NK-92 treated with Interleukin-12 subunit alpha and Interleukin-12 subunit beta, amount 100 ng/mL, for 24 hours (cell line): Measurements from ENCODE around the gene SMYD3.
"Not testable (repeated sequence)": the region's sequence is repeated elsewhere in the genome, so short reads cannot be mapped to it uniquely, and the experiment has no call there.

Experiments used
- DNase-seq: peaks from one replicate; lab custom pipeline; 2025; lab: John Stamatoyannopoulos, UW

SMYD3 gene

DNA sequence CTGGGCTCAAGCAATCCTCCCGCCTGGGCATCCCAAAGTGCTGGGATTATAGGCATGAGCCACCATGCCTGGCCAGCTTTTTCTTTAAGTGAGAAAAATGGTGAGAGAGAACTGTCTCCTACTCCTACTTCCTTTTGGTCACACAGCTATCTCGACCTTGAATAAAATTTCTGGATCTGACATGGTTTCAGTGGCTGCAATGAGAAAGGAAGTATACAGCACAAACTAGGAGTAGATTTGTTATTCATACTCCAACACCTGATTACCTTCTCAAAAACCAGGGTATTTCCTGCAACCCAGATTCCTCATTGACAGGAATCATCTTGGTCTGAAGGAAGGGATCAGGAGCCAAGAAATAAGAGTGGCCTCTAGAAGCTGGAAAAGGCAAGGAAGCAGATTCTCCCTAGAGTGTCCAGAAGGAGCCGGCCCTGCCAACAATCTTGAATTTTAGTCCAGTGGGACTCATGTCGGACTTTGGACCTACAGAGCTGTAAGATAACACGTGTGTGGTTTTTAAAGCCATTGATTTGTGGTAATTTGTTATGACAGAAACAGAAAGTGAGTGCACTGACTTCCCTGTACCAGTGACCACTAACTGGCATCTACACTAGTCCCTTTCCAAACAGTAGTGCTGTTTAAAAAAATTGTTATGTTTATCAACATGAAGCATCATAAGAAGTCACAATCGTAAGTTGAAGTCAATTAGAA, 516.6 kb downstream of the SMYD3 start:
- no peak for DNase-seq

- DNase-seq: no peak
Measured at GRCh38 chr1:245988393-245989078, 518.5 kb downstream of the SMYD3 start.

GRCh38 chr1:245987997-245988392, 519.1 kb downstream of the SMYD3 start:
- DNase-seq: no peak

GRCh38 chr1:245987577-245987976, 519.5 kb downstream of the SMYD3 start:
- no peak for DNase-seq

DNA sequence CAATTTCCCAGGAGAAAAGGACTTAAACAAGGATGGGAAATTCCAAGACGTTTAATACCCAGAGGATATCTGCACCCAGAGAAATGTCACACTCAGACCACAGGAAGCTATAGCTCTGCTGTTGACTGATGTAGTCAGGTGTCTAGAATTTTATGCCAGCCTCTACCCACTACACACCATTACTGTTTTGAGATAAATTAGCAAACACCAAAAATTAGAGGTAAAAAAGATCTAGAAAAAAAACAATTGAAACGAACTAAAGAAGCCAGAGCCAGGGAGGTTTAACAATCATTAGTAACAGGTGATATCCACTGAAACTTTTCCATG, 519.9 kb downstream of the SMYD3 start:
- DNase-seq: no peak

GRCh38 chr1:245986404-245987218, 520.5 kb downstream of the SMYD3 start:
- no peak for DNase-seq

GRCh38 chr1:245984390-245985155, 522.5 kb downstream of the SMYD3 start:
- DNase-seq: no peak

- DNase-seq: no peak
Measured at GRCh38 chr1:245983294-245983967, 523.6 kb downstream of the SMYD3 start.

- DNase-seq: no peak
Measured at GRCh38 chr1:245979589-245979988, 527.5 kb downstream of the SMYD3 start.

- DNase-seq: no peak
Measured at GRCh38 chr1:245978915-245979314, 528.2 kb downstream of the SMYD3 start.

DNA sequence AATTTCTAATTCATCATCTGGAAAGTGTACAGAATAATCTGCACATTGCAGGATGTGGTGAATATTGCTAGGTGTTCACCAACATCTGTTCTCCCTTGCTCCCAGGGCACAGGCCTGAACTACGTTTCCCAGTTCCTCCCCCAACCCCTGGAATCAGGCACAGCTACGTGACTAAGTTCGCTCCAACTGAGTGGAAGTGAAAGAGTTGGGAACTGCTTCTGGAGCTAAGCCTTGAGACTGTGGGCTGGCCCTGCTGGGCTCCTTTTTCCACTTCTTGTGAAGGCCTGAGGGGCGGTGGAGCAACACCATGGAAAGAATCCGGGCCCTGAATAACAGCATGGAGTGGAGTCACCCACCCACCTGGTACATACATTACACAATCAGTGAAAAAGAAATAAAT, 534.6 kb downstream of the SMYD3 start:
- DNase-seq: no peak

GRCh38 chr1:245971711-245972085, 535.4 kb downstream of the SMYD3 start:
- no peak for DNase-seq

DNA sequence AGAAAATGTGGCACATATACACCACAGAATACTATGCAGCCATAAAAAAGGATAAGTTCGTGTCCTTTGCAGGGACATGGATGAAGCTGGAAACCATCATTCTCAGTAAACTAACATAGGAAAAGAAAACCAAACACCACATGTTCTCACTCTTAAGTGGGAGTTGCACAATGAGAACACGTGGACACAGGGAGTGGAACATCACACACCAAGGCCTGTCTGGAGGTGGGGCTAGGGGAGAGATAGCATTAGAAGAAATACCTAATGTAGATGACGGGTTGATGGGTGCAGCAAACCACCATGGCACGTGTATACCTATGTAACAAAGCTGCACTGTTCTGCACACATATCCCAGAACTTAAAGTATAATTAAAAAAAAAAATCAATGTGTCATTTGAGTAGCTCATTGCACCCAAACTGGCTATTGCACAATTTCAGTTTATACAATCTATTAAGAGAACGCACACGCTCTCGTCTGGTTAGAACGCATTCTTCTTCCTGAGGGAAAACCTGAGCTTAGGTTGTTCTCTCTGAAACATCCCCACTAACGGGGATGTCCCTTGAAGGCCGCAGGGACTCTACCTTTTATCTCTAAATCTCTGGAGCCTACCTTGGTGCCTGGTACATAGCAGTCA, 535.9 kb downstream of the SMYD3 start:
- not testable (repeated sequence) for DNase-seq

- no peak for DNase-seq
Measured at GRCh38 chr1:245969283-245969682, 537.8 kb downstream of the SMYD3 start.

- no peak for DNase-seq
Measured at GRCh38 chr1:245968775-245969174, 538.3 kb downstream of the SMYD3 start.

GRCh38 chr1:245965398-245965797, 541.7 kb downstream of the SMYD3 start:
- no peak for DNase-seq

GRCh38 chr1:245963649-245964048, 543.4 kb downstream of the SMYD3 start:
- DNase-seq: no peak

GRCh38 chr1:245962453-245962852, 544.6 kb downstream of the SMYD3 start:
- no peak for DNase-seq

DNA sequence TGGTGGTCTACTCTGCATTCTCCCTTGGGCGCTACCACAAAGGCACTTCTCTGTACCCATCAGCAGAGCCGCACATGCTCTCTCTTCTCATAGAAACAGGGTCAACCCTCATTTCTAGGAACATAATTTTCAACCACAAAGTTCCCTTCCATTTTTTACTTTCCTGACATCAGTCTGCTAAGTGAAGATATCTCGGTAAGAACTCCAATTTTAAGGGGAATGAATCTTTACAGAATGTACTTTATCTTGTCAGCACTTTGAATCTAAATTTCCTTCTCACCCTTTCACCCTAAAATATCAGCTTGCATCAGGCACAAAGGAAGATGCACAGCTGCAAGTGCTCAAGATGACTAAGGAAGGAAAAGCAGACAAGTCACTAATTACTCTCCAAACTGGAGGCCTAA, 545.9 kb downstream of the SMYD3 start:
- DNase-seq: no peak

DNA sequence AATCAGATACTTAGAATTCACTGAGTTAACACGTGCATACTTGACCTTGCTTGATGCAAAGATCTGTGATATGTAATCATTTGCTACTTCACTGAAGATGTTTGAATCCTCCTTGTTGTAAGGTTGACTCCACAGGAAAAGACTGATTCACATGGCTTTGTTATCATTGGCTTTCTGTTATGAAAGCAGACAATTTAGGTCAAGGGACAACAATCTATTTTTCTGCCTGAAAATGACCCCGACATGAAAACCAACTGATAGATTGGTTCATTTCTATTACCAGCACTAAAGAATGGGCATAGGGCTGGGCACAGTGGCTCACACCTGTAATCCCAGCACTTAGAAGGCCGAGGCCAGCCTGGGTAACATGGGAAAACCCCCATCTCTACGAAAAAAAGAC, 546.9 kb downstream of the SMYD3 start:
- no peak for DNase-seq

GRCh38 chr1:245958016-245958415, 549.1 kb downstream of the SMYD3 start:
- DNase-seq: no peak
